Measurements from ENCODE around the gene GALNT11.
"Not testable (repeated sequence)": the region's sequence is repeated elsewhere in the genome, so short reads cannot be mapped to it uniquely, and the experiment has no call there.

The GALNT11 gene

GRCh38 chr7:152025077-152025936, at the start of gene GALNT11:
GALNT11 (plus strand) TSS chr7:152025674; CDS start chr7:152094228, 68,554 bp downstream.
- DNase-seq (ENCODE audit: low spot score) = peak; percentile 75

GRCh38 chr7:151978616-151979015, 46.9 kb upstream of the GALNT11 start:
- no peak for DNase-seq (ENCODE audit: low spot score)

GRCh38 chr7:151981223-151981622, 44.3 kb upstream of the GALNT11 start:
- DNase-seq (ENCODE audit: low spot score) = no peak

- DNase-seq (ENCODE audit: low spot score) = no peak
Measured at GRCh38 chr7:151982806-151983205, 42.7 kb upstream of the GALNT11 start.

GRCh38 chr7:151984612-151985011, 40.9 kb upstream of the GALNT11 start:
- no peak for DNase-seq (ENCODE audit: low spot score)

GRCh38 chr7:151987748-151988529, 37.5 kb upstream of the GALNT11 start:
- DNase-seq (ENCODE audit: low spot score) = no peak

GRCh38 chr7:151992375-151992774, 33.1 kb upstream of the GALNT11 start:
- DNase-seq (ENCODE audit: low spot score) = peak; percentile 29

GRCh38 chr7:151993977-151994676, 31.3 kb upstream of the GALNT11 start:
- no peak for DNase-seq (ENCODE audit: low spot score)

GRCh38 chr7:151999424-152000090, 25.9 kb upstream of the GALNT11 start:
- no peak for DNase-seq (ENCODE audit: low spot score)

GRCh38 chr7:152000191-152000590, 25.3 kb upstream of the GALNT11 start:
- DNase-seq (ENCODE audit: low spot score) = no peak

GRCh38 chr7:152006336-152006735, 19.1 kb upstream of the GALNT11 start:
- DNase-seq (ENCODE audit: low spot score) = no peak

GRCh38 chr7:152011860-152012259, 13.6 kb upstream of the GALNT11 start:
- no peak for DNase-seq (ENCODE audit: low spot score)

- no peak for DNase-seq (ENCODE audit: low spot score)
Measured at GRCh38 chr7:152013230-152013629, 12.2 kb upstream of the GALNT11 start.

GRCh38 chr7:152013974-152014373, 11.5 kb upstream of the GALNT11 start:
- no peak for DNase-seq (ENCODE audit: low spot score)

- DNase-seq (ENCODE audit: low spot score) = no peak
Measured at GRCh38 chr7:152014722-152015121, 10.8 kb upstream of the GALNT11 start.

- DNase-seq (ENCODE audit: low spot score) = no peak
Measured at GRCh38 chr7:152015600-152015999, 9.9 kb upstream of the GALNT11 start.

- no peak for DNase-seq (ENCODE audit: low spot score)
Measured at GRCh38 chr7:152016947-152017346, 8.5 kb upstream of the GALNT11 start.

GRCh38 chr7:152017683-152018082, 7.8 kb upstream of the GALNT11 start:
- not testable (repeated sequence) for DNase-seq (ENCODE audit: low spot score)

GRCh38 chr7:152021740-152022139, 3.7 kb upstream of the GALNT11 start:
- not testable (repeated sequence) for DNase-seq (ENCODE audit: low spot score)

GRCh38 chr7:152025937-152026890, 740 bp downstream of the GALNT11 start:
- DNase-seq (ENCODE audit: low spot score) = no peak
